ENCODE results near the gene CIB2. TPM values are rescaled to one million over a fixed set of nuclear protein-coding genes. Genes with fewer than 3 reads are reported as not detected.
A peak's percentile ranks its signal among the peaks of the same experiment; 100 is the strongest.

CIB2 gene
- total RNA-seq, 1 donor from 2014 or later, result 27.6 TPM

GRCh38 chr15:78067328-78068228 is 63.7 kb downstream of the CIB2 start:
- no peak for DNase-seq (ENCODE audit: low spot score in 2 of 2, unreplicated experiment in 2 of 2)
- H3K4me3 Mint-ChIP-seq, result no peak overlapping the region
- no peak for TF ChIP-seq CTCF (IDR thresholded peaks at IDR 0.05; ENCODE audit: unreplicated experiment)
- H3K36me3 Mint-ChIP-seq, result no peaks in the 10 kb centered on the region
- peaks cover 19% of the 10 kb centered on the region for H3K4me1 Mint-ChIP-seq
- H3K27ac Mint-ChIP-seq, result peak overlapping the region; percentile 90
- H3K27me3 Mint-ChIP-seq (ENCODE audit: low read depth), result no peaks in the 10 kb centered on the region
- H3K9me3 Mint-ChIP-seq, result no peaks in the 10 kb centered on the region

- no peak for DNase-seq (ENCODE audit: low spot score in 2 of 2, unreplicated experiment in 2 of 2)
- no peak for TF ChIP-seq CTCF (IDR thresholded peaks at IDR 0.05; ENCODE audit: unreplicated experiment)
- H3K27ac Mint-ChIP-seq, result peak overlapping the region; percentile 90
- H3K27me3 Mint-ChIP-seq (ENCODE audit: low read depth), result no peaks in the 10 kb centered on the region
- no peaks in the 10 kb centered on the region for H3K9me3 Mint-ChIP-seq
- no peak overlapping the region for H3K4me3 Mint-ChIP-seq
- peaks cover 17% of the 10 kb centered on the region for H3K4me1 Mint-ChIP-seq
- H3K36me3 Mint-ChIP-seq, result no peaks in the 10 kb centered on the region
Measured at GRCh38 chr15:78065973-78066946, 65.0 kb downstream of the CIB2 start.

- no peak for TF ChIP-seq CTCF (IDR thresholded peaks at IDR 0.05; ENCODE audit: unreplicated experiment)
- Mint-ChIP-seq H3K9me3 (no peaks in the 10 kb centered on the region), H3K4me3 (no peak overlapping the region), H3K27me3 (ENCODE audit: low read depth) (no peaks in the 10 kb centered on the region), H3K4me1 (peaks cover 17% of the 10 kb centered on the region), H3K36me3 (no peaks in the 10 kb centered on the region), H3K27ac (peak overlapping the region; percentile 90)
- no peak for DNase-seq (ENCODE audit: low spot score in 2 of 2, unreplicated experiment in 2 of 2)
Measured at GRCh38 chr15:78065284-78065872, 65.9 kb downstream of the CIB2 start.

- no peak for TF ChIP-seq CTCF (IDR thresholded peaks at IDR 0.05; ENCODE audit: unreplicated experiment)
- no peaks in the 10 kb centered on the region for H3K36me3 Mint-ChIP-seq
Measured at GRCh38 chr15:78064544-78064943, 66.7 kb downstream of the CIB2 start.

GRCh38 chr15:78063970-78064385 is 67.3 kb downstream of the CIB2 start:
- H3K4me3 Mint-ChIP-seq, result no peak overlapping the region
- no peak overlapping the region for H3K27ac Mint-ChIP-seq
- H3K36me3 Mint-ChIP-seq, result no peaks in the 10 kb centered on the region
- TF ChIP-seq CTCF (IDR thresholded peaks at IDR 0.05; ENCODE audit: unreplicated experiment), result no peak
- H3K9me3 Mint-ChIP-seq, result no peaks in the 10 kb centered on the region
- no peak for DNase-seq (ENCODE audit: low spot score in 2 of 2, unreplicated experiment in 2 of 2)
- no peaks in the 10 kb centered on the region for H3K27me3 Mint-ChIP-seq (ENCODE audit: low read depth)
- peaks cover 10% of the 10 kb centered on the region for H3K4me1 Mint-ChIP-seq

More at GRCh38 chr15:78064544-78064943, 66.7 kb downstream of the CIB2 start:
- H3K4me1 Mint-ChIP-seq, result peaks cover 10% of the 10 kb centered on the region
- H3K27ac Mint-ChIP-seq, result no peak overlapping the region
- no peaks in the 10 kb centered on the region for H3K9me3 Mint-ChIP-seq
- no peaks in the 10 kb centered on the region for H3K27me3 Mint-ChIP-seq (ENCODE audit: low read depth)
- H3K4me3 Mint-ChIP-seq, result no peak overlapping the region
- DNase-seq (ENCODE audit: low spot score in 2 of 2, unreplicated experiment in 2 of 2), result no peak
